Measurements from ENCODE around the gene P2RX5. TPM values are rescaled to one million over a fixed set of nuclear protein-coding genes. Genes with fewer than 3 reads are reported as not detected.

P2RX5 gene
- polyA plus RNA-seq, 3 donors from 2014 or later = 5.9 to 8.9 (median 8.4) TPM

DNA sequence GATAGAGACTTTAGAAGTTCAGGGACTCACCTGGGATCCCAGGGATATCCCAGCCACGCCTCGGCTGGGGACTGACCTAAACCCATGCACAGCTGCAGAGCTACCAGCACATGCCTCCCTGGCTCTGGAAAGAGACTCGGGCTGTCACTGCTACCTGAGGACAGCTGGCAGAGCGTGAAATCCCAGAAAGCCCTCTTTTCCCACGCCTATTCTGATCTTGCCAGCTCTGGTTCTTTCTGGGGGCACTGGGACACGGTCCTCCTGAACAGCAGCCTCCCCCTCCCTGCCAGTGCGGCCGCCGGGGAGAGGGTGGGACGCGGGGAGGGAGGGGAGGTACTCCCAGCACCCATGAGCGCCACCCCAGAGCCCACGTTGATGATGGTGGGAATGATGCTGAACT, 10.8 kb downstream of the P2RX5 start:
- no peak overlapping the region for H3K27ac Mint-ChIP-seq

DNA sequence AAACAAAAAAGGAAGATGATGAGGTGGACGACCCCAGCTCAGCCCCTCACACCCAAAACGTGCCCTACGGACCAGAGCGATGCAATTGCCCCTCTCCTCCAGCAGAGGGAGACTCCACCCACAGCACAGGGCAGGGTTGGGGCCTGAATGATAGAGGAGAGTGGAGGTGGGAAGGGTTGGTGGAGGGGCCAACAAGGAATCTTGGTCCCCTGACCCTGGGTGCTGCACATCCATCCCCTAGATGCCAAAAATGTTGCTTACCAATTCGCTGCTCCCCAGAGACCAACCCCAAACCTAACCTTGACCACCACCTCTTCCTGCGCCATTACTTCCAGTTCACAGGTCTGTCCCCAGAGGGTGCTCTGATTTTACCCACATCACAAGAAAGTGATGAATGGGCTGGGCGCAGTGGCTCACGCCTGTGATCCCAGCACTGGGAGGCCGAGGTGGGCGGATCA, 12.9 kb downstream of the P2RX5 start:
- H3K4me1 Mint-ChIP-seq = peaks cover 9 to 16% of the 10 kb centered on the region in 2 donors
- H3K27me3 Mint-ChIP-seq (ENCODE audit: low read depth in 3 of 3) = peaks cover 0 to 3% (median 0%) of the 10 kb centered on the region in 3 donors
- H3K9me3 Mint-ChIP-seq = no peaks in the 10 kb centered on the region
- H3K36me3 Mint-ChIP-seq = no peaks in the 10 kb centered on the region
- peak overlapping the region in 1 of 5 donors; percentile 30 for H3K4me3 Mint-ChIP-seq
- H3K27ac Mint-ChIP-seq = peak overlapping the region in 3 of 6 donors; percentile 28 to 75 (median 62)
- peak; percentile 62 to 64 (median 63) for DNase-seq

More for the DNA sequence above, 10.8 kb downstream of the P2RX5 start:
- Mint-ChIP-seq H3K9me3 (no peaks in the 10 kb centered on the region), H3K4me3 (no peak overlapping the region), H3K36me3 (peaks cover 0 to 4% (median 4%) of the 10 kb centered on the region in 3 donors), H3K27me3 (ENCODE audit: low read depth in 3 of 3) (peaks cover 0 to 5% (median 0%) of the 10 kb centered on the region in 3 donors), H3K4me1 (peaks cover 9 to 16% of the 10 kb centered on the region in 2 donors)
- no peak for DNase-seq

DNA sequence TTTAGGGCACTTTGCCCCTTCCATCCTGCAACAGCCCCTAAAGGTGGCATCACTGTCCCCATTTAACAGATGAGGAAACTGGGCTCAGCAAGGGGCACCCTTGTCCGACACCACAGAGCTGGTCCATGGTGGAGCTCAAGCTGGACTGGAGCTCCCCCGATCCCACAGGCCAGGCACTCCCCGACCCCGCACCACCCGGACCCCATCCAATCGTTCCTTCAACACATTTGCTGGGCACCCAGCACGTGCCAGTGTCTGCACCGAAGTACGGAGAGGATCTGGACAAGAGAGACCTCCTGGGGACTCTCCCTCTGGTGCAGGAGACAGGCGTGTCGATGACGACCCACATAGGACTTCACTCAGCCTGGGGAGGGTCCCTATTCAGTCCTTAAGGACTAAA, 13.9 kb downstream of the P2RX5 start:
- Mint-ChIP-seq H3K36me3 (no peaks in the 10 kb centered on the region), H3K27ac (no peak overlapping the region), H3K4me1 (peaks cover 9 to 16% of the 10 kb centered on the region in 2 donors), H3K27me3 (ENCODE audit: low read depth in 3 of 3) (peaks cover 0 to 3% (median 3%) of the 10 kb centered on the region in 3 donors), H3K9me3 (no peaks in the 10 kb centered on the region), H3K4me3 (no peak overlapping the region)
- DNase-seq = no peak

- H3K36me3 Mint-ChIP-seq = no peaks in the 10 kb centered on the region
- H3K4me1 Mint-ChIP-seq = peaks cover 9 to 16% of the 10 kb centered on the region in 2 donors
- H3K4me3 Mint-ChIP-seq = no peak overlapping the region
- H3K9me3 Mint-ChIP-seq = no peaks in the 10 kb centered on the region
- H3K27me3 Mint-ChIP-seq (ENCODE audit: low read depth in 3 of 3) = peaks cover 0 to 3% (median 3%) of the 10 kb centered on the region in 3 donors
- no peak for DNase-seq
- no peak overlapping the region for H3K27ac Mint-ChIP-seq
Observed at GRCh38 chr17:3681565-3681964, 14.4 kb downstream of the P2RX5 start.

DNA sequence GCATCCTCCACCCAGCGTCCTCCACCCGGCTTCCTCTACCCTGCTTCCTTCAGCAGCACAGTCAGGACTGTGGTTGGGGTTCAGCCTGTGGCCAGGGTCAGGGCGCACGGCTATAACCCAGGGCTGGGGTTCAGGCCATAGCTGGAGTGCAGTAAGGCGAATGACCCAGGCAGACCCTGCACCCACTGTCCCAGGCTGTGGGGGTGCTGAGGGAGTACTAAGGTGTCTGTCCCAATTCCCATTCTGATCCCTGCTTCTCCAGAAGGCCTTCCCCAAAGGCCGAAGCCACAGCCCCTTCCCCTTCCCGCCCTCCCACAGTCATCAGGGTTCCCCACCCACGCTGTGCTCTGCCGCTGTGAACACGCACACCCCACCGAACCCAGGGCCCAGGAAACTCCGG, 14.9 kb downstream of the P2RX5 start:
- no peaks in the 10 kb centered on the region for H3K36me3 Mint-ChIP-seq
- H3K27ac Mint-ChIP-seq = no peak overlapping the region
- H3K9me3 Mint-ChIP-seq = no peaks in the 10 kb centered on the region
- peaks cover 0 to 3% (median 3%) of the 10 kb centered on the region in 3 donors for H3K27me3 Mint-ChIP-seq (ENCODE audit: low read depth in 3 of 3)
- DNase-seq = no peak
- H3K4me1 Mint-ChIP-seq = peaks cover 9 to 16% of the 10 kb centered on the region in 2 donors
- H3K4me3 Mint-ChIP-seq = no peak overlapping the region

DNA sequence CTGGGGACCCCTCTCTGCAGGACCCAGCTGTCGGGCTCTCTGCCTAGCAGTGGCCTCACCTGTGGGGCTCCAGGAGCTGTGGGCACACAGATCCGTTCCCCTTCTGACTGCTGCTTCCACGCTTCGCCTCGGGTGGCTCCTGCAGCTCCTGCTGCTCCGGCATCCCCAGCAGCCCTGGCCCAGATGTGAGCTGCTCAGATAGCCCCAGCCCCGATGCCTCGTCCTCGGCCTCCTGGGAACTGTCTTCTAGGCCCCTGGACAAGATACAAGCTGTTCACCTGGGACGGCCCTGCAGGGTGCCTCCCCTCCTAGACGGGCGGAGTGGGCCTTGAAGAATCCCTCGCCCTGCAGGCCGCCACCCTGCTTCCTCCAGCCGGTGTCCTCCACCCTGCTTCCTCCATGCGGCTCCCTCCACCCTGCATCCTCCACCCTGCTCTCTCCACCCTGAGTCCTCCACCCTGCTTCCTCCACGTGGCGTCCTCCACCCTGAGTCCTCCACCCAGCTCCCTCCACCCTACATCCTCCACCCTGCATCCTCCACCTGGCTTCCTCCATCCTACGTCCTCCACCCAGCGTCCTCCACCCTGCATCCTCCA, 16.3 kb downstream of the P2RX5 start:
- H3K27ac Mint-ChIP-seq = no peak overlapping the region
- H3K4me1 Mint-ChIP-seq = peaks cover 9 to 16% of the 10 kb centered on the region in 2 donors
- H3K36me3 Mint-ChIP-seq = no peaks in the 10 kb centered on the region
- H3K27me3 Mint-ChIP-seq (ENCODE audit: low read depth in 3 of 3) = peaks cover 2 to 5% (median 3%) of the 10 kb centered on the region in 3 donors
- H3K9me3 Mint-ChIP-seq = no peaks in the 10 kb centered on the region
- no peak overlapping the region for H3K4me3 Mint-ChIP-seq
- no peak for DNase-seq

GRCh38 chr17:3678821-3679530, 17.0 kb downstream of the P2RX5 start:
- Mint-ChIP-seq H3K36me3 (no peaks in the 10 kb centered on the region), H3K4me3 (no peak overlapping the region), H3K27me3 (ENCODE audit: low read depth in 3 of 3) (peaks cover 2 to 6% (median 3%) of the 10 kb centered on the region in 3 donors), H3K27ac (no peak overlapping the region), H3K9me3 (no peaks in the 10 kb centered on the region), H3K4me1 (peaks cover 9 to 16% of the 10 kb centered on the region in 2 donors)
- DNase-seq = no peak

DNA sequence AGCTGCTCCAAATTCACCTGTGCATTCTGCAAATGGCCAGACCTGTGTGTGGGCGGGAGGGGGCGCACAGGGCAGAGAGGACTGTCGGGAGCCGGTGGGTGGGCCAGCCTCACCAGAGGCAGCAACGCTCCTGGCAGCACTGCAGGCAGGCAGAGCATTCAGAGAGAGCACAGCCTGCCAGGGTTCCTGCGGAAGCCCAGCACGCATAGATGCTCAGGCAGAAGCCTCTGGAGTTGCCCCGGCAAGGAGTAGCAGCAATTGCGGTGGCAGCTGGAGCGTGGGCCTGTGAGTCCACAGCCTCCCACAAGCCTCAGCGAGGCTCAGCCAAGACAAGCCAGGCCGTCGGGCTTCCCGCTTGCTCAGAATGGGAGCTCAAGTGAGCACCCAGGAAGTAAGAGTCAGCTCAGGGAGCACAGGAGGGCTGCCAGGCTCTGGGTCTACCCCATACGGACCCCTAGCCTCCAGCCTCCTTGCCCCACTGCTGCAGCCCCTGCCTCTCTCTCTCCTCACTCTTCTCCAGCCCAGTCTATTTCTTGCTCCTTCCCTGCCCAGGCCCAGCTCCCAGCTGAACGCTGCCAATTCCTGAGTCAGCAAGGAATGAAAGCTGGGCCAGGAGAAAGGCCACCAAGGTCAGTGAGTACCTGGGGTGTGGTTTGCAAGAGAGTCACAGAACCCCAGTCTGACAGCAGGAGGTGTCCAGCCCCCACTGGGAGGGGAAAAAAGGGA, 17.7 kb downstream of the P2RX5 start:
- H3K36me3 Mint-ChIP-seq = no peaks in the 10 kb centered on the region
- H3K4me3 Mint-ChIP-seq = no peak overlapping the region
- H3K27me3 Mint-ChIP-seq (ENCODE audit: low read depth in 3 of 3) = peaks cover 2 to 6% (median 3%) of the 10 kb centered on the region in 3 donors
- DNase-seq = no peak
- peaks cover 7 to 13% of the 10 kb centered on the region in 2 donors for H3K4me1 Mint-ChIP-seq
- no peaks in the 10 kb centered on the region for H3K9me3 Mint-ChIP-seq
- H3K27ac Mint-ChIP-seq = no peak overlapping the region

- no peak for DNase-seq
- Mint-ChIP-seq H3K27ac (no peak overlapping the region), H3K27me3 (ENCODE audit: low read depth in 3 of 3) (peaks cover 2 to 3% (median 3%) of the 10 kb centered on the region in 3 donors), H3K36me3 (peaks cover 0 to 3% (median 0%) of the 10 kb centered on the region in 3 donors), H3K4me1 (peaks cover 0 to 5% of the 10 kb centered on the region in 2 donors), H3K4me3 (no peak overlapping the region), H3K9me3 (no peaks in the 10 kb centered on the region)
Observed at GRCh38 chr17:3675886-3676285, 20.1 kb downstream of the P2RX5 start.

- H3K27ac Mint-ChIP-seq = no peak overlapping the region
- peaks cover 13 to 22% of the 10 kb centered on the region in 2 donors for H3K4me1 Mint-ChIP-seq
- H3K9me3 Mint-ChIP-seq = no peaks in the 10 kb centered on the region
- no peak overlapping the region for H3K4me3 Mint-ChIP-seq
- DNase-seq = no peak
- peaks cover 0 to 3% (median 0%) of the 10 kb centered on the region in 3 donors for H3K36me3 Mint-ChIP-seq
- peaks cover 3 to 6% (median 5%) of the 10 kb centered on the region in 3 donors for H3K27me3 Mint-ChIP-seq (ENCODE audit: low read depth in 3 of 3)
Observed at GRCh38 chr17:3672571-3672970, 23.4 kb downstream of the P2RX5 start.

GRCh38 chr17:3669548-3669947, 26.4 kb downstream of the P2RX5 start:
- H3K27me3 Mint-ChIP-seq (ENCODE audit: low read depth in 3 of 3) = peaks cover 2 to 4% (median 4%) of the 10 kb centered on the region in 3 donors
- peak overlapping the region; percentile 82 to 90 (median 84) for H3K27ac Mint-ChIP-seq
- H3K4me1 Mint-ChIP-seq = peaks cover 21 to 24% of the 10 kb centered on the region in 2 donors
- no peaks in the 10 kb centered on the region for H3K9me3 Mint-ChIP-seq
- no peak for DNase-seq
- peaks cover 0 to 3% (median 0%) of the 10 kb centered on the region in 3 donors for H3K36me3 Mint-ChIP-seq
- peak overlapping the region; percentile 89 to 93 (median 92) for H3K4me3 Mint-ChIP-seq

- no peak for DNase-seq
- H3K9me3 Mint-ChIP-seq = no peaks in the 10 kb centered on the region
- H3K27ac Mint-ChIP-seq = peak overlapping the region; percentile 82 to 90 (median 84)
- H3K36me3 Mint-ChIP-seq = peaks cover 0 to 3% (median 0%) of the 10 kb centered on the region in 3 donors
- H3K4me3 Mint-ChIP-seq = peak overlapping the region; percentile 89 to 93 (median 92)
- H3K4me1 Mint-ChIP-seq = peaks cover 21 to 24% of the 10 kb centered on the region in 2 donors
- peaks cover 2 to 4% (median 4%) of the 10 kb centered on the region in 3 donors for H3K27me3 Mint-ChIP-seq (ENCODE audit: low read depth in 3 of 3)
Observed at GRCh38 chr17:3669085-3669347, 26.9 kb downstream of the P2RX5 start.

GRCh38 chr17:3668279-3669084, 27.5 kb downstream of the P2RX5 start, which contains the start of the genes EMC6 and TAX1BP3:
Gene EMC6 (plus strand): TSS chr17:3668812. CDS start chr17:3669147, 335 bp downstream.
Gene TAX1BP3 (minus strand): TSS chr17:3668578. CDS start chr17:3668526, 52 bp downstream.
- H3K36me3 Mint-ChIP-seq = peaks cover 0 to 3% (median 0%) of the 10 kb centered on the region in 3 donors
- H3K27ac Mint-ChIP-seq = peak within 1 kb of the TSS; percentile 82 to 90 (median 84)
- H3K9me3 Mint-ChIP-seq = no peaks in the 10 kb centered on the region
- peaks cover 21 to 24% of the 10 kb centered on the region in 2 donors for H3K4me1 Mint-ChIP-seq
- DNase-seq = peak; percentile 100
- peak within 1 kb of the TSS; percentile 89 to 93 (median 92) for H3K4me3 Mint-ChIP-seq
- peaks cover 2 to 4% (median 4%) of the 10 kb centered on the region in 3 donors for H3K27me3 Mint-ChIP-seq (ENCODE audit: low read depth in 3 of 3)
